ENCODE measurements around the gene STIMATE. TPM values are rescaled to one million over a fixed set of nuclear protein-coding genes. Genes with fewer than 3 reads are reported as not detected.

The STIMATE gene
- total RNA-seq, 1 donor: 15.1 TPM

DNA sequence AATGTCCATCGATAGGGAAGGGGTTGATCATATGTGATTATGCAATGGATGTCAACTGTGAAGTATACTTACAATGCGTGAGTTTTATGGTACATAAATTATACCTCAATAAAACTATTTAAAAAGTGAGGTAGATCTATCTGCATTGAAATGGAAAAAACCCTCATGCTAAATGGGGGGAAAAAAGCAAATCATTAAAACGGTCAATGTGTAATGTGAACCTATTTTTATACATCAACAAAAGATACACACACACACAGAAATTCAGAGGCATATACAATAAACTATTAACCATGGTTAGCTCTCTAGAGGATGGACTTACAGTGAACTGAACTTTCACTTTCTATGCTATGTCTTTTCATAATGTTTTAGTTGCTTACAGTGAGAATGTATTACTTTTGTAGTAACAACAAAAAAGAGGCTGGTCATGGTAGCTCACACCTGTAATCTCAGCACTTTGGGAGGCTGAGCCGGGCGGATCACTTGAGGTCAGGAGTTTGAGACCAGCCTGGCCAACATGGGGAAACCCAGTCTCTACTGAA is 23.1 kb downstream of the STIMATE start:
- TF ChIP-seq, protein P1, sequence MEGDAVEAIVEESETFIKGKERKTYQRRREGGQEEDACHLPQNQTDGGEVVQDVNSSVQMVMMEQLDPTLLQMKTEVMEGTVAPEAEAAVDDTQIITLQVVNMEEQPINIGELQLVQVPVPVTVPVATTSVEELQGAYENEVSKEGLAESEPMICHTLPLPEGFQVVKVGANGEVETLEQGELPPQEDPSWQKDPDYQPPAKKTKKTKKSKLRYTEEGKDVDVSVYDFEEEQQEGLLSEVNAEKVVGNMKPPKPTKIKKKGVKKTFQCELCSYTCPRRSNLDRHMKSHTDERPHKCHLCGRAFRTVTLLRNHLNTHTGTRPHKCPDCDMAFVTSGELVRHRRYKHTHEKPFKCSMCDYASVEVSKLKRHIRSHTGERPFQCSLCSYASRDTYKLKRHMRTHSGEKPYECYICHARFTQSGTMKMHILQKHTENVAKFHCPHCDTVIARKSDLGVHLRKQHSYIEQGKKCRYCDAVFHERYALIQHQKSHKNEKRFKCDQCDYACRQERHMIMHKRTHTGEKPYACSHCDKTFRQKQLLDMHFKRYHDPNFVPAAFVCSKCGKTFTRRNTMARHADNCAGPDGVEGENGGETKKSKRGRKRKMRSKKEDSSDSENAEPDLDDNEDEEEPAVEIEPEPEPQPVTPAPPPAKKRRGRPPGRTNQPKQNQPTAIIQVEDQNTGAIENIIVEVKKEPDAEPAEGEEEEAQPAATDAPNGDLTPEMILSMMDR (IDR thresholded peaks at IDR 0.05; ENCODE audit: insufficient read depth, low read depth, low read length): no peak
- no peak overlapping the region for H3K4me3 ChIP-seq (ENCODE audit: low read depth, low read length)
- DNase-seq (ENCODE audit: low read depth): peak; percentile 8

DNA sequence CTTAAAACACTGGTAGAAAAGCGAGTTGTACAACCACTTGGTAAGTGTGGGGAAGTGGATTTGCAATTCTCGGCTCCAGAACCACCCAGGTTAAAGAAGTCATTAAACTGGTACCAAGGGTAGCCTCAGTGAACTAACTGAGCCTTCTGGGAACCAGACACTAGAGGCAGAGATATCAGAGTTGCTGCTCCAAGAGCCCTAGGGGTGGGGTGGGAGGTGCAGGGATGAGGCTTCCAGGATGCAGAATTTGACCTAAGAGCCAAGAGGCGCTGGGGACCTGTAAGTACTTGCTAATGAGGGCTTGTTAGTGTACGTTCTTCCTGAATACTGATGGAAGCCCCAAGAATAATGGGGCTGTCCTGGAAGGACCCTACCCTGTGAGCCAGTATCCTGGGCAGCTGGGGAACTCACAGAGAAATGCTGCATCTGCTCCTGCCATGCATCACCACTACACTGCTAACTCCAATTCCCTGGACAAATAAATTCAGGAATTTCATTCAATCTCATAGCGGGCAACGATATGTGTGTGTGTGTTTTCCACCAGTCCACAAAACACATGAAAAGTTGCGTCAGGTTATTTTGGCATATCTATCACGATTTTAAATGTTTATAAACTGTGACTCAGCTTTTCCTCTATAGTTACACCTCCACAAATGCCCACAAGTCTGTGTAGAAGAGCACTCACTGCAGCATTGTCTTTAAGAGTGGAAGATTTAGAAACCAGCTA is 23.8 kb downstream of the STIMATE start:
- no peak overlapping the region for H3K4me3 ChIP-seq (ENCODE audit: low read depth, low read length)
- TF ChIP-seq, protein P1 (IDR thresholded peaks at IDR 0.05; ENCODE audit: insufficient read depth, low read depth, low read length): no peak
- DNase-seq (ENCODE audit: low read depth): peak; percentile 84

DNA sequence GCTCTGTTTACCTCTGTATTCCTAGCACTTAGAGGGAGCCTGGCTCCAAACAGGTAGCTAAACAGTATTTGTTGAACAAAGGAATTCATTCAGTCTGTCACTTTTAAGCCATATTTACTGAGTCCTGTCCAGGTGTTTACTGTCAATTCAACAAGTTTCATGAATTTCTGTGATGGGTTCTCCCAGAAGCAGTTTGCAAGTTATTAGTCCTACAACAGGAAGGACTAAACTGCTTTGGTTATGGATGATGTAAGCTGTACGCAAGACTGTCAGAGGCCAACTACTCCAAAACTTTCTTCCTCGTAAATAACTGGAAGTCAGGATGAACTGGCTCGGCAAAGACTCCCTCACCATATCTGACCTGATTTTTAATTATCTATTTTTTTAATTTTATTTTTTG is 25.1 kb downstream of the STIMATE start:
- TF ChIP-seq, protein P1 (IDR thresholded peaks at IDR 0.05; ENCODE audit: insufficient read depth, low read depth, low read length): no peak
- peak; percentile 69 for DNase-seq (ENCODE audit: low read depth)

DNA sequence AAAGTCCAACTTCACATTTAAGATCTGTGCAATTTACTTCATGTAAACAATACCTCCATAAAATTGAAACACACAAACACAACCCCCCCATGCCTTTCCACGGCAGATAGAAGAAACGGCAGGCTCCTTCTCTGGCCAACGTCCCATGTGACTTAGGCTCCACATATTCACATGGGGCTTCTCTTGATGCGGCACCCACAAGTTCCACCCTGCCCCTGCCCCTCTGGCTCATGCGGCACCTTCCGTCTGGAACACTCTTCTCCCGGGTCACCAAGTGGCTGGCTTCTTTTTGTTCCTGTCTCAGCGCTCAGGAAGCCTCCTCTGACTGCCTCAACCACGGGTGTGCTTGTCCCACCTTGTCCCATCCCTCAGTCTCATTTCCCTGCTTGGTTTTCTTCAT is 25.6 kb downstream of the STIMATE start:
- no peak overlapping the region for H3K4me3 ChIP-seq (ENCODE audit: low read depth, low read length)
- TF ChIP-seq, protein P1 (IDR thresholded peaks at IDR 0.05; ENCODE audit: insufficient read depth, low read depth, low read length): no peak
- no peak for DNase-seq (ENCODE audit: low read depth)

More for the DNA sequence above, 25.1 kb downstream of the STIMATE start:
- no peak overlapping the region for H3K4me3 ChIP-seq (ENCODE audit: low read depth, low read length)

DNA sequence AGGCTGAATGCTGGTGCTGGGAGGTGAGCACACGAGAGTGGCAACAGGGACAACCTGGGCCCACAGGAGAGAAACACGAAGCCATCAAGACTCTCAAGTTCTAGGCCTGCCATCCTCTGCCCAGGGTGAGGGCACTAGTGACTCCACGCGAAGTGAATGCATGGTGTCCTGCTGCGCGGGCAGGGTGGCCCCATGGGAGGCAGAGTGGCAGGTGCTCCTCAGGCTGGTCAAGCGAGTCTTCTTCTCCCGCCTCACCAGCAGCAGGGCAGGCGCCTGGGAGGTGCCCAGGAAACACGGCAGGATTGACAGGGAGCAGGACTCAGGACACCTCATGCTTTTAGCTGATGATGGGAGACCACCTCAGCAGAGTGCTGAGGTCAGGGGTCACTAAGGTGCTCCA is 26.9 kb downstream of the STIMATE start:
- no peak for DNase-seq (ENCODE audit: low read depth)
- TF ChIP-seq, protein P1 (IDR thresholded peaks at IDR 0.05; ENCODE audit: insufficient read depth, low read depth, low read length): no peak
- no peak overlapping the region for H3K4me3 ChIP-seq (ENCODE audit: low read depth, low read length)

DNA sequence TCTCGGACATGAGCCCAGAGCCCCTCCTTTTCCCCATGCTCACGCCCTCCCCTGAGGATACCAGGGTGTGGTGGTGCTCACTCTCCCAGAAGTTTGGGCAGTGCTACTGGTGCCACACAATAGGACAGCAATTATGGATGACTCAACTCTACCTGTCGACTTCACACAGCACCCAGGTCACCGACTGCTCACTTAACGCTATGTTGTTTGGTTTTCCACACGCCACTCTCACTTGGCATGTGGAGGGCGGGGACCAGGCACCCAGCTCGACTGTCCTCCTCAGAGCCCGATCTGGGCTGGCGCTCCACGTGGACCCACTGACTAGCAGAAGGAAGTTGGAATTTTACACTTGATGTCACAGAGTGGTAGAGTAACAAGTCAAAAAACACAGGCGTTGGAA is 30.9 kb downstream of the STIMATE start:
- no peak for DNase-seq (ENCODE audit: low read depth)
- no peak overlapping the region for H3K4me3 ChIP-seq (ENCODE audit: low read depth, low read length)
- TF ChIP-seq, protein P1 (IDR thresholded peaks at IDR 0.05; ENCODE audit: insufficient read depth, low read depth, low read length): no peak

Measured in fibroblast of villous mesenchyme (primary cell).